NCI-H345 (cell line): Measurements from ENCODE around the gene LRIG1.

Source experiments
- DNase-seq: peaks from one replicate; lab custom pipeline; 2025; lab: John Stamatoyannopoulos, UW

The LRIG1 gene

DNA sequence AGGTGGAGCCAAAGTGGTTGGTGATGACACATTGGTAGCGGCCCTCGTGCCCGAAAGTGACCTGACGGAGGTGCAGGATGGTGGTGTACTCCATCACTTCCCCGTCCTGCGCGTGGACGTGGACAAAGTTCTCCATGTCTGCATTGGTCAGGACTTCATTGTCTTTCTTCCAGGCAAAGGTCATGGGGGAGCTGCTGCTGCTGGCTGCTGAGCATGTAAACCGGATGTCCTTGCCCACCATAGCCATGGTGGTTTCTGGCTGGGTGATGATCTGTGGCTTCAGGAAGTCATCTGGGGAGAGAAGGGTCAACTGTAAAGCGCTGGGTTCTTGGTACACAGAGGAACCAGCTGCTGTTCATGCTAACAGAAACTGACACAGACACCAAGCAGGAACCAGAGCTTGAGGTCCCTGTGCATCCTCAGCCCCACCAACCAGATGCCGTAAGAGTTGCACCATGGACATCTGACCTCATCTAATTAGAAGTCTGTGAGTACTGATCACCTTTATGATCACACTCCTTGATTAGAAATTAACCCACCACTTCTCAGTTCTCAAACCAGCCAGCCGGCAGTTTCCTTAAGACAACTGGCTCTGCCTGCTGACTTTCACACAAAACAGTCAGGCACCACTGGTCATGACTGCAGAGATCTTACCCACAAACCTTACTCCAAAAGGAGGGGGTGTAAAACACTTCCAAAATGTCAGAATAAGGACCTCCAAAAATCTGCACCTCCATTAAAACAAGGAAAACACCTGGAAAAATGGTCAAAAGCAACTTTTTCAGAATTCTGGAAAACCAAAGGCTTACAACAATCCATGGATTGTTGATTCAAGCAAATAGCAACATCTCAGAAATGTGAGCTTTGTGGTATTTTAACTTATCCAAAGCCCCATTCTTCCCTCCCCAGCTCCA is 114.6 kb downstream of the LRIG1 start:
- DNase-seq = no peak

GRCh38 chr3:66385066-66385465 is 115.8 kb downstream of the LRIG1 start:
- no peak for DNase-seq

DNA sequence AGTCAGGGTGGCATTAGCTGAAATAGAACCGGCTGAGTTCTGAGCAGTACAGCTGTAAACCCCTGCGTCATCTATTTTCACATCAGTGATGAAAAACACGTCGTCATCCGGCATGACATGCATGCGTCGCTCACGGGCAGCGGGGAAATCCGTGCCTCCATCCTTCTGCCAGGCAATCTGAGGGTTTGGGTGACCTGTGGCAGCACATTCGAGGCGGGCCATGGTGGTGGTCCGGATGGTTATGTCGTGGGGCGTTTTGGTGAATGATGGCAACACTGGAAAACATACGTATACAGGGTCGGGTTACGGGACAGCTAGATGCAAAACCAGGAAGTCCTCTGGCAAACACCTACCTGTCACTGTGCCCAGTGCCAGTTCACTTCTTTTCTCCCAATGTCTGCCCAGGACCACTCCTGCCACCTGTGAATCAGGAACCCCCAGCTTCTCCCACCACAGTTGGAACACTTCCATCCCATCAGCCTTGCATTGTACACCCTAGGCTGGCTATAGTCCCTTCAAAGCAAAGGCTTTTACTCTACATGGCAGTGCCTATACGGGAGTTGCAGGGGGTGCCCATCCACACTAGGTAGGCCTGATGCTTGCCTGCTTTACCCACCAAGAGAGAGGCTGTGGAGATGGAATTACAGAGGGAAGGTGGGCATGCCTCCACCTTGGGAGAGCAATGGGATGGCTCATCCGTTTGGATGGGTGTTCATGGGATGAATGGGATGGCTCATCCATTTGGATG is 116.7 kb downstream of the LRIG1 start:
- no peak for DNase-seq

GRCh38 chr3:66383023-66383422 is 117.8 kb downstream of the LRIG1 start:
- DNase-seq = no peak

- DNase-seq = no peak
Observed at GRCh38 chr3:66382142-66382541, 118.7 kb downstream of the LRIG1 start.

DNA sequence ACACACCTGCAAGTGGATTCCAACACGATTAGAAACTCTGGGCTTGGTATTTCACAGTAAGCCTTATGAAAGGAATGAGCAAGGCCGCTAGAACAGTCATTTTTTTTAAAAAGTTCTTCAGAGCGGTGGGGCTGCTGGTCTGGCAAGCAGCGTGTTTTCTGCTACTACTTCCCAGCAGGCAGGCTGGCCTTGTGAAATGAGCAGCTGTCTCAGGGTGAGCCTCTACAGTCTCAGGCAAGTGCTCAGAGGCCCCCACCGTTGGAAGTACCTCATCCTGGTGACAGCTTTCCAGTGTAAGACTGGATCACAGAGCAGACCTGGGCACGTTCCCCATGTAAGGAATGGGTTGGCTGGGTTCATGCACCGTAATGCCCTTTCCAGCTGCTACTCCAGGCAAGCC is 119.2 kb downstream of the LRIG1 start:
- no peak for DNase-seq

GRCh38 chr3:66380200-66380932 is 120.5 kb downstream of the LRIG1 start:
- DNase-seq = no peak

DNA sequence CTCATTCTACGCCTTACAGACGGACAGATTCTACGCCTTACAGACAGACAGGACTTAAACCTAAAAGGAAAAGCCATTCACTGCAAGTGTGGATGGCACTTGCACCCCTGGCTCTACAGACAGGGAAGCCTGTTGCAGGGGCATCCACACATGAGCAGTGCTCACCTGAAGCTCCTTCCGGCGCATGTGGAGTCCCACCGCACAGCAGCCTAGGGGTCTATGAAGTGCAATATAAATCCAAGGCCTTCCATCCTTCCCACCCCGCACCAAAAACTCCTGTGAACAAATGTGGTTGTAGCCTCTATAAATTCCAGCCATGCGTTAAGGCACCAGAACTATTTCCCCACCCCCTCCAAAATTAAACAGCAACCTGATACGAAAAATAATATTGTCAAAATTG is 121.3 kb downstream of the LRIG1 start:
- no peak for DNase-seq

- no peak for DNase-seq
Observed at GRCh38 chr3:66378256-66378655, 122.6 kb downstream of the LRIG1 start.

DNA sequence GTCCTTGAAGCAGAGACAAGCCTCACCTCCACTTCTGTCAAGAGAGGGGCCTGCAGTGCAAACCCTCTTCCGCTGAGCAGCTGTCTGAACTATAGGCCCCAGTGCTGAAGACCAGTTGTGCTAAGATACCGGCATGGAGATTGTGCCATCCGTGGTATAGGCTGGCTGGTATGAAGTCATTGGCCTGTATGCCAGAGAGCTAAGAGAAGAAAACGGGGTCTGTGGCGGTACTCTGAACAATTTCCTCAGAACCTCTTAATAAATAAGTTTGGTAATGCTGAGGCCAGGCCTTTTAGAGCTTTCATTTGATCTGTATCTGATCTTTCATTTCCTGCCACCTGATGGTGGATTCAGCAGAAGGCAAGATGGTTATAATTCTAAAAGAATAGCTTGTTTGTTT is 123.0 kb downstream of the LRIG1 start:
- no peak for DNase-seq

GRCh38 chr3:66376568-66376967 is 124.3 kb downstream of the LRIG1 start:
- no peak for DNase-seq

DNA sequence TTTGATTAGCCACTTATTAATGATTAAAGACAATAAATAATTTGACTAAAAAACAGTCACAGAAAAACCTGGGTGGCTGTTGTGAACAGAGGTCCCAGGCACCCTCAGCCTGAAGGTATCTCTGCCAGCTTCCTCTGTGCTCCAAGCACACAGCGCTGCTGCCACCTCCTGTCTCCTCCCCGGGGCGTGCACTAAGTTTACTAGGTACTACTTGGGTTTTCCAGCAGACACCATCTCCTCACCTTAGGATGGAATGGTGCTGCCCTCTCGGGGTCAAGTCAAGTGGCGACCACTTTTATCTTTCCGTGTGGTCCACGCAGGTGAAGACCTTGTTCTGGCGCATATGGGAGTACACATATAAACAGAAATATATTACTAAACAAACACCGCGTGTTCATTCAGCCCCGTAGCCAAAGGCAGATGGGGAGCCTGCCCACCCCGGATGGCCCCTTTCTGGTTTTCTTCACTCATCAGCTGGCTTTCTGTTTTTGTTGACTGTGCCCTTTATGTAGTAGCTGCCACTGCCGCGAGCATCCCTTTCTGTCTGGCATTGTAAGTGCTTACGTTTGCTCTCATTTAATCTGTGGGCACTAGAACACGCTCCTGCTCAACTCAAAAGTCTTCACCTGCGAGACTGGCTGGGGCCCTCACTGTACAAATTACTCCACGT is 128.0 kb downstream of the LRIG1 start:
- peak; percentile 59 for DNase-seq

- DNase-seq = no peak
Observed at GRCh38 chr3:66371432-66371831, 129.4 kb downstream of the LRIG1 start.

DNA sequence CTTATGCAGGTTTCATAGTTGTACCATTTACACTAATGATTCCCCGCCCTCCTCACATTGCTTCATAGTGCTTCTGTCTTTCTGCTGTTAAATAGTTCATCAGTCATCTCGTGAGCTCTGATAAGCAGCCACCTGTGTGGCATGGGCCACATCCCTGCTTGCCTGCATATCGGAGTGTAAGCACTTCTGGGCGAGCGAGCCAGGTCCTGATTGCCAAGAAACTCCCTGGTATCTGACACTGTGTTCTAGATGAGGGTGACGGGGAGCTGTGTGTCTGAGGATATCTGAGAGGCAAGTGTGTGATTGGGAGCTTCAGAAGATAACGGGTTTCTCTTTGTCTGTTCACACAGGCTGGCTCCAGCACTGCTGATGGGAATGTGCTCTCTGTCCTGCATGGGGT is 130.6 kb downstream of the LRIG1 start:
- no peak for DNase-seq

GRCh38 chr3:66367979-66368378 is 132.8 kb downstream of the LRIG1 start:
- DNase-seq = no peak

DNA sequence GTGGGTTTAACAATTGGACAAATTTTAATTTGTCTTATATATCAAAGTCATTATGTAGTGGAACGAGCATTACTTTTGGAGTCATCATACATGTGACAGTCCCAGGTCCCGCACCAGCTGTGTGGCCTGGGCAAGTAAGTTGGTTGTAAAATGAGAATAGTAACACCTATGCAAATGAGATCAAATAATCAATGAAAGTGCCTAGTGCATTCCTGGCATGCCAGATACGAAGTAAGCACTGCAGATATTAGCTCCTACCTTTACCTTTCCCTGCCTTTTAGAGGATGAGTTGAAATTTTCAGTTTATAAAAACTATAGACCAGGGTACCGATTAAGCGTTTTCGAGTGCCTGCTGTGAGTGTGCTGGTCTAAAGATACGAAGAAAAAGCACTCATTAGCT is 134.1 kb downstream of the LRIG1 start:
- no peak for DNase-seq

DNA sequence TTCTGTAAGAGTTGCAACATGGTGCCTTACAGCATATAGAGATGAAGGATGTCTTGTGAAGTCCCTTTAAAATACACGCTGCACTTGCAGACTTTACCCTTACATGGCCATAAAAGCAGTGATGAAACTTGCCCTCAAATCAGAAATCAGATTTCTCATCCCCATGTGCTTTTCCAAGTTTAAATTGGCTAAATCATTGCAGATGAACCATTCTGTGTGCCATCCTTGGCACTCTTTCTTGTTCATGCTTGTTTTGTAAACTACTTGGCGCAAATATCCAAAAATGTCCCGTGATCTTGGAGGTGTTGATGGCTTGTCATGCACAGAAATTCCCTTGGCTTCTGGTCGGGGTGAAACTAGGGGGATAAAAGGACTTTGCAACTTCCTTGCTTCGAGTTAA is 135.7 kb downstream of the LRIG1 start:
- no peak for DNase-seq

GRCh38 chr3:66363148-66363547 is 137.7 kb downstream of the LRIG1 start:
- DNase-seq = no peak

DNA sequence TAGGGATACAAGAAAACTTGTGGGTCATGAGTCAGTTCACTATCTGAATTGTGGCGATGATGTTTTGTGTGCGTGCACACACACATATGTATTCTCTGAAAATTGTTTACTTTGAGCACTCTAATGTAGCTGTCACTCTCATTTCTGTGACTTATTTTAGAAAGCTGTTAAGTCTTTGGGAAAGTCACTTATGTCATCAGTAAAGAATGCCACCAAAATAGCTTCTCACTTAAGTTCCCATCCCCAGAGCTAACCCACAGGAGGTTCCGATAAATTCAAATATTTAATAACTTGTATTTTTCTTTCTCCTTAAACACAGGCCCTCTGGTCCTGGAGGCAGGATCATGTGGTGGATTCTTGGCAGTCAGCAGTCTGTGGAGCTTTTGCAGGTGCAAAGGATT is 138.3 kb downstream of the LRIG1 start:
- no peak for DNase-seq

DNA sequence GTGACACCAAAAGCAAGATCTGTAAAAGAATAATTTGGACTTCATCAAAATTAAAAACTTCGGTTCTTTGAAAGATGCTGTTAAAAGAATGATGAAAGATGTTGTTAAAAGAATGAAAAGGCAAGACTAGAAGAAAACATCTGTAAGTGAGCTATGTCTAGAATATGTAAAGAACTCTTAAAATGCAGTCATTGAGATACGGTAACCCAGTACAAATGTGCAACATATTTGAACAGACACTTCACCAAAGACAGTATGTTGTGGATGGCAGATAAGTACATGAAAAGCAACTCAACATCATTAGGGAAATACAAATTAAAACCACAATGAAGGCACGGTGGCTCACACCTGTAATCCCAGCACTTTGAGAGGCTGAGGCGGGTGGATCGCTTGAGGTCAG is 139.5 kb downstream of the LRIG1 start:
- no peak for DNase-seq

DNA sequence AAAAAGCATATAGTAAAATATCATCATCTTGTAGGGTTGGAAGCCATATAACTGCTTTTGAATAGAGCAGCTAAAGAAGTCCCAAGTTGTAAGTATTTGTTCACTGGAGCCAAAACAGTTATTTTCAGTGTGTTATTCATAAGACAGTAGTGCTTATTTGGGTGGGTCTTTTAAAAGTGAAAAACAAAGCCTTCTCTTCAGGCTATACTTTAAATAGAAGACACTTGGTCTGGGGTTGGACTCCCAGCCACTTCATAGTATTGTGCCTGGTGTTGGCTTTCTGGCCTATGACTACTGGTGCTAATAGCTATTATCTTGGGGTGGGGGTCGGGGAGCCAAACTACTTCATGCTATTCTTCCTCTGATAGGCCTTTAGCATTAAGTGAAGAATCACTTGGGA is 144.8 kb downstream of the LRIG1 start:
- DNase-seq = no peak

DNA sequence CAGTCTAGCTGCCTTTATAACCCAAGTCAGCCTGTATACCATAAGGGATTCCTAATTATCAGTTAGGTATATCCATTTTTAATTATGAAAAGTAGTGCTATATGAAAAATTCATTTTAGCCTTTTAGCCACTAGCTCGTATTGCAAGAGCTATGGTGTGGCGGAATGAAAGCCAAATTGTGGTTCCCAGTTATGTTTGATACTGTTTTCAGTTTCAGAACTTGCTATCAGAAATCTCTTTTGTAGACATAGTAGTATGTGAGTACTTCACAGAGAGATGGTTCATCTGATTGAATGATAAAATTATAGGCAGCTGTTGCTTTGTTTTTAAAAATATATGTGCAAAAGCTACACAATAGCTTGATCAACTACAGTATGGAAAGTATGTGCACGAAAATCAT is 145.4 kb downstream of the LRIG1 start:
- DNase-seq = no peak
